Glomerular visceral epithelial cell (primary cell): ENCODE data around the gene CHRM1.
"Not testable (repeated sequence)": the region's sequence is repeated elsewhere in the genome, so short reads cannot be mapped to it uniquely, and the experiment has no call there.

ENCODE experiments used
- DNase-seq: peaks from one replicate; pipeline ENCODE4 v3.0.0-alpha.2; 2016; ENCODE audit errors: extremely low spot score

Gene CHRM1

DNA sequence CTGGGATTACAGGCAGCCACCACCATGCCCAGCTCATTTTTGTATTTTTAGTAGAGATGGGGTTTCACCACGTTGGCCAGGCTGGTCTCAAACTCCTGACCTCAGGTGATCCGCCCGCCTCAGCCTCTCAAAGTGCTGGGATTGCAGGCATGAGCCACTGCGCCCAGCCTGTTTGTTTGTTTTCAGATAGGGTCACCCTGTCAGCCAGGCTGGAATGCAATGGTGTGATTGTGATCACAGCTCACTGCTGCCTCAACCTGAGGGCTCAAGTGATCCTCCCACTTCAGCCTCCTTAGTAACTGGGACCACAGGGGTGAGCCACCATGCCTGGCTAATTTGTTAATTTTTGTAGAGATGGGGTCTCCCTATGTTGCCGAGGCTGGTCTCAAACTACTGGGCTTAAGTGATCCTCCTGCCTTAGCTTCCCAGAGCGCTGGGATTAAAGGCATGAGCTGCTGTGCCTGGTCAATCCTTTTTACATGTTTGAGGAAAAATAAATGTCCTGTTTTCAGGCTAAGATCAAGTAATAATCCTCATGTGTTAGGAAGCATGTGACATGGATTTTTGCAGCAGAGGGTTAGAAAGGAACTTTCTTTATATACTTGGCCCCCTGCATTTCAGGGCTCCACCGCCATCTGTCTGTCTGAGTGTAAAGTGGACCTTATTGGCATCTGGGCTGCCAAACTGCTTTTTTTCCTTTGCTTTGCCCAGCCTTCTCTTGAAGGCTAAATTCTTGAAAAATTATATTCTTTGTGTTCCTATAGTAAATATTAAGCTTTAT is 45.3 kb downstream of the CHRM1 start:
- DNase-seq, result no peak

DNA sequence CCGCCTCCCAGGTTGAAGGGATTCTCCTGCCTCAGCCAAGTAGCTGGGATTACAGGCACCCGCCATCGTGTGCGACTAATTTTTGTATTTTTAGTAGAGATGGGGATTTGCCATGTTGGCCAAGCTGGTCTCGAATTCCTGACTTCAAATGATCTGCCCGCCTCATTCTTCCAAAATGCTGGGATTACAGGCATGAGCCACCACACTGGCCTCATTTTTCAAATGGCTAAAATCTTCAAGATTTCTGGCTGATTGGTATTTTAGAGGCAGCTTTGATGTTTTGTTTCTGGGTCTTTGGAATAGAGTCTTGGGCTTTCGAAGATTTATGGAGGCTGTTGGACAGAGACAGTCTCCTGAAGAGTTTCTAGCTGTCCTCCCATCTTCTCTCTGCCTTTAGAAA is 46.3 kb downstream of the CHRM1 start:
- no peak for DNase-seq

DNA sequence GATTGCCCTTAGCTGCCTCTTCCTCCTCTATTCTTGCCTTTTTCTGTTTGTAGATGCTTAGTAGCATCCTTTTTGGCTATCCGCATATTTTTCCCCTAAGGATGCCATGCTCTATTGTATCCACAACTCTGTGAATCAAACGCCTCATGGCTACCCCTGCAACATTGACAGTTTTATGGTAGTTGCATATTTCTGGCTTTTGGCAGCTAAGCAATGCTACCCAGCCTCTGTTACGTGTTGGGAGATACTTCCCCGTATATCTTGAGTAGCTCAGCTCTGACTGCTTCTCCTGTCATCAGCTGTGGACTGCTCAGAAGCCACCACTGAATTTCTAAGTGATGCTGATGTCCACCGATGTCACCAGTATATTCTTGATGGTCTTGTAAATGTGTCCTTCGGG is 55.5 kb downstream of the CHRM1 start:
- no peak for DNase-seq

DNA sequence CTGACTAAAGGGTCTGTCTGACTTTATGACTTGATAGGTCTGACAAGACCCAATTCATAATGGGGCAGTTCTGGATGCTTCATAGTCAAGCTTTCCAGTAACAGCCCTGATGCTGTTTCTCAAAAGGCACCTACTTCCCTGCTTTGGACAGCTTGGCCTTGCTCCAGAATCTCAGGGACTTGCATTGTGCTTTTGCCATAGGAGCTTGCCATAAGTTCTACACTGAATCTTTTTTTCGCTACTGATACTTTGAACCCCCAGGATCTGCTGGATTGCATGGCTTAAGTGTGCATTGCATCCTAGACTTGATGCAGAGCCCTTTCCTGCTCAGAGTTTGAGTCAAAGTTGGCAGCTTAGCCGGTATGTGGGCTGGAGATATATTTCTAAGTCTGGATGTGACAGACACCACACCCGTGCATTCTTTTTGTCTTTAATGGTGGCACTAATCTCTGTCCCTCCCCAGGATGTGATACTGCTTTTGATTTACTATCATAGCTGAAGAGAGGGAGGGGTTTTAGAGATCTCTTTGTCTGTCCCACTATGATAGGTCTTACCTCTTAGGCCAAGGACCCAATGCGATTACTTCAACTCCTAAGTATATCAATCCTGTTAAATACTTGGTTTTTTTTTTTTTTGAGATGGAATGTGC is 57.4 kb downstream of the CHRM1 start:
- DNase-seq, result no peak

DNA sequence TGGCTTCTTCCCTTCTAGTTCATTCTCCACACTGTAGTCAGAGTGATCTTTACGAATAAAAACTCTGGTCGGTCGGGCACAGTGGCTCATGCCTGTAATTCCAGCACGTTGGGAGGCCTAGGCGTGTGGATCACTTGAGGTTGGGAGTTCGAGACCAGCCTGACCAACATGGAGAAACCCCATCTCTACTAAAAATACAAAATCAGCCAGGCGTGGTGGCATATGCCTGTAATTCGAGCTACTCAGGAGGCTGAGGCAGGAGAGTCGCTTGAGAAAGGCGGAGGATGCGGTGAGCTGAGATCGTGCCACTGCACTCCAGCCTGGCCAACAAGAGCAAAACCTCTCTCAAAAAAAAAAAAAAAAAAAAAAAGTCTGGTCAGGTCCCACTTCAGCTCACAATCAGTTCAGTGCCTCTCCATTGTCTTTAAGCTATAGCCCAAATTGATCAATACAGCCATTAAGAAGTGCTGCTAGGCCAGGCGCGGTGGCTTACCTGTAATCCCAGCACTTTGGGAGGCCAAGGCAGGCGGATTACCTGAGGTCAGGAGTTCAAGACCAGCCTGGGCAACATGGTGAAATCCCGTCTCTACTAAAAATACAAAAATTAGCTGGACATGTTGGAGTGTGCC is 59.5 kb downstream of the CHRM1 start:
- not testable (repeated sequence) for DNase-seq

DNA sequence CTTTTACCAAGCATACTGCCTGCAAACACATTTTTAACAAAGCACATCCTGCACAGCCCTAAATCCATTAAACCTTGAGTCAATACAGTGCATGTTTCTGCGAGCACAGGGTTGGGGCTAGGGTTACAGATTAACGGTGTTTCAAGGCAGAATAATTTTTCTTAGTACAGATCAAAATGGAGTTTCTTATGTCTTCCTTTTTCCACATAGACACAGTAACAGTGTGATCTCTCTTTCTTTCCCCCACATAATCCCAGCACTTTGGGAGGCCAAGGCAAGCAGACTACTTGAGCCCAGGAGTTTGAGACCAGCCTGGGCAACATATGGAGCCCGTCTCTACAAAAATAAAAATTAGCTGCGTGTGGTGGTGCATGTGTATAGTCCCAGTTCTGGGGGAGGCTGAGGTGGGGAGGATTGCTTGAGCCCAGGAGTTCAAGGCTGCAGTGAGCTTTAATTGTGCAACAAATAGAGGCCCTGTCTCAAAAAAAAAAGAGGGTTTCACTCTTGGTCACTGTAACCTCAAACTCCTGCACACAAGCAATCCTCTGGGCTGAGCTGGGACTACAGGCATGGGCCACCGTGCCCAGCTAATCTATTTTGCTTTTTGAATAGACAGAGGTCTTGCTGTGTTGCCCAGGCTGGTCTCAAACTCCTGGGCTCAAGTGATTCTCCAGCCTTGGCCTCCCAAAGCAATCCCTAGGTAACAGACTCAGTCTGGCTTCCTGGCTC is 60.2 kb downstream of the CHRM1 start:
- no peak for DNase-seq

DNA sequence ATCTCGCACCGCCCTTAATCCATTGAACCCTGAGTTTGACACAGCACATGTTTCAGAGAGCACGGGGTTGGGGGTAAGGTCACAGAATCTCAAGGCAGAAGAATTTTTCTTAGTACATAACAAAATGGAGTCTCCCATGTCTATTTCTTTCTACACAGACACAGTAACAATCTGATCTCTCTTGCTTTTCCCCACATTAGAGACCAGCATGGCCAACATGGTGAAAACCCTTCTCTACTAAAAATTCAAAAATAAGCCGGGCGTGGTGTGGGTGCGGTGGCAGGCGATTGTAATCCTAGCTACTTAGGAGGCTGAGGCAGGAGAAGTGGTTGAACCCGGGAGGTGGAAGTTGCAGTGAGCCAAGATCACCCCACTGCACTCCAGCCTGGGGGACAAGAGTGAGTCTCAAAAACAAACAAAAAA is 61.9 kb downstream of the CHRM1 start:
- not testable (repeated sequence) for DNase-seq
